GM12878 (cell line): ENCODE data around the gene RPS6KA2. TPM values are rescaled to one million over a fixed set of nuclear protein-coding genes. Genes with fewer than 3 reads are reported as not detected.

ENCODE experiments used
- ATAC-seq: fragments of 200-7000 bp; cut with Tn5 transposase; 3 replicates; pipeline ENCODE4 v1.9.1; 2020; ENCODE audit warnings: mild to moderate bottlenecking, moderate library complexity
- BruUV-seq: library from RNA; stranded (reverse); fragments of 400-500 nt; replicated peaks from 2 replicates; lab custom pipeline; 2021; lab: Mats Ljungman, UMichigan
- CTCF ChIA-PET: fragments of 300-600 bp; sonication (Branson Sonifier 250); formaldehyde crosslinking; extraction: SDS; loops from one replicate; lab custom pipeline; 2021; ENCODE audit warnings: inconsistent platforms; lab: Yijun Ruan, JAX
- POLR2A ChIA-PET: fragments of 350-600 bp; formaldehyde crosslinking; extraction: SDS; loops from one replicate; lab custom pipeline; 2021; ENCODE audit warnings: inconsistent platforms; lab: Charles Lee
- RAD21 ChIA-PET: fragments of 300-600 bp; sonication (Branson Sonifier 250); formaldehyde crosslinking; loops from one replicate; lab custom pipeline; 2023; ENCODE audit warnings: antibody characterized with exemption; ENCODE audit not compliant: unreplicated experiment; lab: Charles Lee
- SMC1A ChIA-PET: fragments of 300-600 bp; sonication (Branson Sonifier 250); formaldehyde crosslinking; loops from one replicate; lab custom pipeline; 2023; ENCODE audit not compliant: unreplicated experiment, uncharacterized antibody; lab: Charles Lee
- DNase-seq: peaks from one replicate; pipeline ENCODE4 v3.0.0-alpha.2; 2011; ENCODE audit warnings: low read depth, low spot score
- FAIRE-seq: peaks from 3 replicates; lab custom pipeline; 2011; peaks lifted over from hg19 to GRCh38; lab: Jason Lieb, UNC
- H2AFZ ChIP-seq: 2 replicates; pipeline ENCODE4 v1.6.0; 2011; ENCODE audit warnings: low read depth, low read length, control low read depth; ENCODE audit not compliant: control insufficient read depth
- H3K27ac ChIP-seq: 2 replicates; pipeline ENCODE4 v1.5.1; 2011; ENCODE audit warnings: control low read depth; ENCODE audit not compliant: control insufficient read depth, insufficient read depth
- H3K27me3 ChIP-seq, 2 experiments: replicated peaks in 1 of 2; 2 replicates each; pipeline versions ENCODE4 v1.6.0 to v1.6.1; 2011; ENCODE audit warnings: low read length in 1 of 2; ENCODE audit not compliant: control insufficient read depth in 2 of 2, insufficient read depth in 2 of 2
- H3K36me3 ChIP-seq, 2 experiments: 2 replicates each; pipeline ENCODE4 v1.5.1; 2011; ENCODE audit warnings: low read length in 1 of 2; ENCODE audit not compliant: control insufficient read depth in 2 of 2, insufficient read depth in 2 of 2
- H3K4me1 ChIP-seq: 2 replicates; pipeline ENCODE4 v1.6.1; 2011; ENCODE audit warnings: mild to moderate bottlenecking, low read length, moderate library complexity, mixed read lengths; ENCODE audit not compliant: control insufficient read depth, insufficient read depth
- H3K4me2 ChIP-seq: 2 replicates; pipeline ENCODE4 v1.6.0; 2011; ENCODE audit warnings: control low read depth; ENCODE audit not compliant: control insufficient read depth, insufficient read depth
- H3K4me3 ChIP-seq: fragments of 200-600 bp; sonication (generic); 2 replicates; pipeline ENCODE4 v1.5.1; 2016
- H3K79me2 ChIP-seq: 2 replicates; pipeline ENCODE4 v1.6.0; 2011; ENCODE audit warnings: low read length; ENCODE audit not compliant: control insufficient read depth, insufficient read depth
- H3K9ac ChIP-seq: 2 replicates; pipeline ENCODE4 v1.8.0; 2011; ENCODE audit warnings: low read length, control low read depth, mixed read lengths; ENCODE audit not compliant: control insufficient read depth, insufficient read depth
- H3K9me3 ChIP-seq: replicated peaks from 3 replicates; pipeline ENCODE4 v1.5.1; 2011; ENCODE audit warnings: mild to moderate bottlenecking, low read length; ENCODE audit not compliant: control insufficient read depth, insufficient read depth
- H4K20me1 ChIP-seq: 2 replicates; pipeline ENCODE4 v1.6.0; 2011; ENCODE audit not compliant: control insufficient read depth, insufficient read depth
- ATF7 ChIP-seq: fragments of 450-650 bp; IDR thresholded peaks from 2 replicates; pipeline ENCODE4 v1.6.1; 2016; ENCODE audit warnings: low read depth, mild to moderate bottlenecking
- CBX3 ChIP-seq: fragments of 200-600 bp; sonication (generic); IDR thresholded peaks from 2 replicates; pipeline ENCODE4 v1.6.1; 2016; ENCODE audit warnings: low read depth, borderline replicate concordance
- CREB1 ChIP-seq: IDR thresholded peaks from 2 replicates; pipeline ENCODE4 v1.6.1; 2012; ENCODE audit warnings: low read depth, mild to moderate bottlenecking, inconsistent platforms
- E4F1 ChIP-seq: fragments of 450-650 bp; IDR thresholded peaks from 2 replicates; pipeline ENCODE4 v1.6.1; 2018; ENCODE audit warnings: borderline replicate concordance, mild to moderate bottlenecking; ENCODE audit not compliant: partially characterized antibody
- EED ChIP-seq: sonication (generic); IDR thresholded peaks from 2 replicates; pipeline ENCODE4 v1.6.1; 2016; ENCODE audit warnings: antibody characterized with exemption, low read depth
- FOS ChIP-seq: IDR thresholded peaks from 3 replicates; pipeline ENCODE4 v1.6.1; 2011; ENCODE audit warnings: borderline replicate concordance; ENCODE audit not compliant: insufficient read length; ENCODE audit errors: extremely low read depth
- JUND ChIP-seq: IDR thresholded peaks from 2 replicates; pipeline ENCODE4 v1.6.1; 2012; ENCODE audit warnings: low read depth, mild to moderate bottlenecking, low read length, improper control_type of control experiment, moderate library complexity
- NKRF ChIP-seq: fragments of 450-650 bp; conservative IDR thresholded peaks from 2 replicates; pipeline ENCODE4 v1.6.1; 2017; ENCODE audit warnings: mild to moderate bottlenecking, moderate library complexity
- POLR2A ChIP-seq: IDR thresholded peaks from 2 replicates; pipeline ENCODE4 v1.6.1; 2011; ENCODE audit warnings: low read depth, mild to moderate bottlenecking, low read length
- SP1 ChIP-seq: IDR thresholded peaks from one replicate; pipeline ENCODE4 v1.6.1; 2011; ENCODE audit warnings: low read depth, low read length
- YY1 ChIP-seq: IDR thresholded peaks from 2 replicates; pipeline ENCODE4 v1.6.1; 2011; ENCODE audit warnings: low read depth, mild to moderate bottlenecking, low read length
- ZNF384 ChIP-seq: IDR thresholded peaks from 2 replicates; pipeline ENCODE4 v1.6.1; 2012; ENCODE audit warnings: low read depth, mild to moderate bottlenecking, low read length, improper control_type of control experiment, borderline replicate concordance
- WGBS: methylation state at CpG from one replicate; pipeline ENCODE4 v1.1.6; 2016; ENCODE audit warnings: low lambda C conversion rate; ENCODE audit not compliant: insufficient replicate concordance, insufficient coverage; ENCODE audit errors: missing lambda C conversion rate; 5-methylcytosine and 5-hydroxymethylcytosine counted together
- in situ Hi-C: fragments of 300-500 bp; cut with MboI; formaldehyde crosslinking; loops from 9 replicates; pipeline ENCODE4 v1.14.3; 2018; ENCODE audit warnings: mixed read lengths
- intact Hi-C: fragments of 100-400 bp; cut with micrococcal nuclease; formaldehyde crosslinking; loops from one replicate; pipeline ENCODE4 v1.14.2; 2022; ENCODE audit not compliant: unreplicated experiment
- polyA plus RNA-seq, 11 experiments: library from polyadenylated mRNA; depleted of rRNA in 4 of 11; unstranded in 6 of 11; stranded (reverse) in 5 of 11; fragments of >200 nt; fragmentation: Nextera tagmentation in 4 of 11; fragmentation: Illumina TruSeq in 1 of 11; extraction: Ambion mirVana in 4 of 11; extraction: Trizol in 1 of 11; gene quantifications; 1 replicate in 1 of 11; 2 replicates in 10 of 11; pipeline versions ENCODE4 v1.2.1 to v1.2.3, GENCODE V29; 2011 to 2016; ENCODE audit warnings: inconsistent platforms in 2 of 11, missing spikeins in 2 of 11, low read depth in 1 of 11
- total RNA-seq, 4 experiments: library from RNA; depleted of rRNA in 3 of 4; stranded (reverse); fragments of >200 nt in 3 of 4; fragmentation: Illumina TruSeq in 1 of 4; extraction: Trizol in 1 of 4; gene quantifications; 2 replicates each; pipeline versions ENCODE4 v1.2.1 to v1.2.3, GENCODE V29; 2013 to 2021

Gene RPS6KA2
- total and polyA plus RNA-seq, 10 of the 15 experiments (the other 5 are each of a cell fraction or from before 2014, with no cell fraction given), result 0.02 to 1.0 (median 0.22) TPM; not detected in 1

- H3K79me2 ChIP-seq, result no peaks in the 10 kb centered on the region
- TF ChIP-seq POLR2A (no peak), ATF7 (no peak)
- no peak overlapping the region for H3K27ac ChIP-seq
- ChIA-PET SMC1A (no interaction called here), RAD21 (interaction anchor here (1.0 to 1.6 kb wide), 2 partner anchors 92 to 95 kb away, joined by 3 to 8 read pairs; no protein-coding TSS in a partner anchor), POLR2A (interaction anchor here (0.6 kb wide), 1 partner anchor 165 kb away, joined by 3 read pairs; no protein-coding TSS in a partner anchor), CTCF (interaction anchor here (12.2 kb wide), 1 partner anchor 96 kb away, joined by 317 read pairs; the partner anchor contains the start of gene PRR18)
- H3K4me1 ChIP-seq, result no peaks in the 10 kb centered on the region
- H2AFZ ChIP-seq, result no peak overlapping the region
- FAIRE-seq, result no peak
- no peak for DNase-seq
- H4K20me1 ChIP-seq, result no peaks in the 10 kb centered on the region; the same call in 1 of the 2 replicates
- no peak overlapping the region for H3K4me2 ChIP-seq
- no TSS peak for BruUV-seq
- ATAC-seq, result no peak
- no peak overlapping the region for H3K4me3 ChIP-seq
- no peaks in the 10 kb centered on the region for H3K9me3 ChIP-seq
- intact Hi-C loops (loop anchor here (10.0 kb wide), 1 partner anchor 231 kb away; no protein-coding TSS in a partner anchor), in situ Hi-C loops (loop anchor here (10.0 kb wide), 1 partner anchor 521 kb away; no protein-coding TSS in a partner anchor)
- no peak overlapping the region for H3K9ac ChIP-seq
- WGBS, result 26% methylated on average over 7 of the region's 7 CpGs
- no peaks in the 10 kb centered on the region for H3K27me3 ChIP-seq
- no peaks in the 10 kb centered on the region for H3K36me3 ChIP-seq
Observed at GRCh38 chr6:166405386-166405785, 221.7 kb downstream of the RPS6KA2 start.

GRCh38 chr6:166402582-166403277, 224.3 kb downstream of the RPS6KA2 start:
- no peaks in the 10 kb centered on the region for H3K4me1 ChIP-seq
- no peak overlapping the region for H3K27ac ChIP-seq
- DNase-seq, result no peak
- in situ Hi-C loops (loop anchor here (10.0 kb wide), 1 partner anchor 518 kb away; no protein-coding TSS in a partner anchor), intact Hi-C loops (loop anchor here (5.0 to 10.0 kb wide), 3 partner anchors 228 to 515 kb away; no protein-coding TSS in a partner anchor)
- 38% methylated on average over 6 of the region's 6 CpGs for WGBS
- H2AFZ ChIP-seq, result no peak overlapping the region
- ATAC-seq, result no peak
- ChIA-PET POLR2A (interaction anchor here (0.6 kb wide), 1 partner anchor 16 kb away, joined by 3 read pairs; no protein-coding TSS in a partner anchor), CTCF (interaction anchor here (1.2 to 12.2 kb wide), 2 partner anchors 93 to 127 kb away, joined by 3 to 317 read pairs; partner anchors contain the start of gene PRR18), RAD21 (no interaction called here), SMC1A (interaction anchor here (0.9 to 5.5 kb wide), 3 partner anchors 89 to 122 kb away, joined by 3 to 72 read pairs (median 11); no protein-coding TSS in a partner anchor)
- H3K36me3 ChIP-seq, result no peaks in the 10 kb centered on the region
- no TSS peak for BruUV-seq
- no peak overlapping the region for H3K9ac ChIP-seq
- no peaks in the 10 kb centered on the region for H3K27me3 ChIP-seq
- H3K9me3 ChIP-seq, result no peaks in the 10 kb centered on the region
- H3K79me2 ChIP-seq, result no peaks in the 10 kb centered on the region
- H3K4me2 ChIP-seq, result no peak overlapping the region
- no peaks in the 10 kb centered on the region for H4K20me1 ChIP-seq
- no peak overlapping the region for H3K4me3 ChIP-seq
- no peak for FAIRE-seq
- TF ChIP-seq YY1 (no peak), ZNF384 (no peak), CBX3 (no peak), JUND (no peak), EED (no peak), FOS (no peak), E4F1 (no peak), NKRF (no peak), SP1 (no peak), CREB1 (no peak)
